MV-4-11 (cell line): Measurements from ENCODE around the gene ZNF880.
"Not testable (repeated sequence)": the region's sequence is repeated elsewhere in the genome, so short reads cannot be mapped to it uniquely, and the experiment has no call there.

ENCODE experiments used
- DNase-seq: peaks from one replicate; lab custom pipeline; 2025; lab: John Stamatoyannopoulos, UW

Gene ZNF880

GRCh38 chr19:52369559-52370340 is at the start of gene ZNF880:
TSS of gene ZNF880 (plus strand) at chr19:52369923. CDS start at chr19:52369966, 43 bp downstream.
- peak; percentile 83 for DNase-seq

- no peak for DNase-seq
Observed at GRCh38 chr19:52322429-52322828, 47.3 kb upstream of the ZNF880 start.

GRCh38 chr19:52331757-52332156 is 38.0 kb upstream of the ZNF880 start:
- DNase-seq, result no peak

- DNase-seq, result no peak
Observed at GRCh38 chr19:52335768-52336116, 34.0 kb upstream of the ZNF880 start.

- peak; percentile 86 for DNase-seq
Observed at GRCh38 chr19:52336117-52336790, 33.5 kb upstream of the ZNF880 start, which contains the start of gene ZNF610. TSS of gene ZNF610 (plus strand) at chr19:52336243. CDS start at chr19:52349173, 12,930 bp downstream.

- no peak for DNase-seq
Observed at GRCh38 chr19:52336791-52337381, 32.8 kb upstream of the ZNF880 start.

- not testable (repeated sequence) for DNase-seq
Observed at GRCh38 chr19:52339022-52339421, 30.7 kb upstream of the ZNF880 start.

GRCh38 chr19:52343548-52343947 is 26.2 kb upstream of the ZNF880 start:
- DNase-seq, result no peak

GRCh38 chr19:52345162-52345561 is 24.6 kb upstream of the ZNF880 start:
- no peak for DNase-seq

GRCh38 chr19:52351512-52351911 is 18.2 kb upstream of the ZNF880 start:
- DNase-seq, result no peak

- DNase-seq, result no peak
Observed at GRCh38 chr19:52366414-52366824, 3.3 kb upstream of the ZNF880 start.

- DNase-seq, result no peak
Observed at GRCh38 chr19:52370341-52370710, 603 bp downstream of the ZNF880 start.

GRCh38 chr19:52391135-52391534 is 21.4 kb downstream of the ZNF880 start:
- DNase-seq, result no peak

- DNase-seq, result peak; percentile 96
Observed at GRCh38 chr19:52397310-52398080, 27.8 kb downstream of the ZNF880 start, which contains the start of gene ZNF528. TSS of gene ZNF528 (plus strand) at chr19:52397849. CDS start at chr19:52402014, 4,165 bp downstream.

- DNase-seq, result peak; percentile 37
Observed at GRCh38 chr19:52398081-52398441, 28.3 kb downstream of the ZNF880 start.

GRCh38 chr19:52410276-52410675 is 40.6 kb downstream of the ZNF880 start:
- no peak for DNase-seq

GRCh38 chr19:52415711-52416110 is 46.0 kb downstream of the ZNF880 start:
- no peak for DNase-seq

GRCh38 chr19:52428937-52429336 is 59.2 kb downstream of the ZNF880 start, which contains the start of gene ZNF534:
TSS of gene ZNF534 (plus strand) at chr19:52429148. CDS start at chr19:52431475, 2,327 bp downstream.
- no peak for DNase-seq
